Measurements from ENCODE around the gene GRIP1.

Gene GRIP1

GRCh38 chr12:66495709-66496108, 183.2 kb downstream of the GRIP1 start:
- no peak for TF ChIP-seq TEAD4 (IDR thresholded peaks at IDR 0.05)
- no peak for TF ChIP-seq TAF1 (IDR thresholded peaks at IDR 0.05; ENCODE audit: low read depth)
- TF ChIP-seq ZBTB7A (IDR thresholded peaks at IDR 0.05; ENCODE audit: low read depth) = no peak
- no peak for TF ChIP-seq TCF12 (IDR thresholded peaks at IDR 0.05; ENCODE audit: low read depth)
- TF ChIP-seq FOXM1 (IDR thresholded peaks at IDR 0.05; ENCODE audit: borderline replicate concordance, low read depth) = no peak
- TF ChIP-seq EP300 (IDR thresholded peaks at IDR 0.05; ENCODE audit: borderline replicate concordance) = no peak

GRCh38 chr12:66493819-66494218, 185.1 kb downstream of the GRIP1 start:
- TF ChIP-seq MAX (IDR thresholded peaks at IDR 0.05) = no peak
- TF ChIP-seq TAF1 (IDR thresholded peaks at IDR 0.05; ENCODE audit: low read depth) = no peak
- TF ChIP-seq TEAD4 (IDR thresholded peaks at IDR 0.05) = no peak
- no peak for TF ChIP-seq NFIC (IDR thresholded peaks at IDR 0.05)
- TF ChIP-seq ZBTB7A (IDR thresholded peaks at IDR 0.05; ENCODE audit: low read depth) = no peak
- TF ChIP-seq CREB1 (IDR thresholded peaks at IDR 0.05; ENCODE audit: low read depth) = no peak
- no peak for TF ChIP-seq RAD21 (IDR thresholded peaks at IDR 0.05; ENCODE audit: low read depth)
- TF ChIP-seq FOXM1 (IDR thresholded peaks at IDR 0.05; ENCODE audit: borderline replicate concordance, low read depth) = no peak
- no peak for TF ChIP-seq YY1 (IDR thresholded peaks at IDR 0.05; ENCODE audit: low read depth)
- no peak for TF ChIP-seq TCF12 (IDR thresholded peaks at IDR 0.05; ENCODE audit: low read depth)

- no peak for TF ChIP-seq ZBTB7A (IDR thresholded peaks at IDR 0.05; ENCODE audit: low read depth)
- no peak for TF ChIP-seq YY1 (IDR thresholded peaks at IDR 0.05; ENCODE audit: low read depth)
- TF ChIP-seq TAF1 (IDR thresholded peaks at IDR 0.05; ENCODE audit: low read depth) = no peak
These were observed 187.0 kb downstream of the GRIP1 start for GRCh38 chr12:66491853-66492252.

- no peak for TF ChIP-seq ZBTB7A (IDR thresholded peaks at IDR 0.05; ENCODE audit: low read depth)
These were observed 196.3 kb downstream of the GRIP1 start for GRCh38 chr12:66482351-66483203.

GRCh38 chr12:66467932-66468331, 210.9 kb downstream of the GRIP1 start:
- TF ChIP-seq CEBPB (IDR thresholded peaks at IDR 0.05) = no peak
- peak; percentile 83 for TF ChIP-seq YY1 (IDR thresholded peaks at IDR 0.05; ENCODE audit: low read depth)

GRCh38 chr12:66461331-66461730, 217.5 kb downstream of the GRIP1 start:
- TF ChIP-seq FOXM1 (IDR thresholded peaks at IDR 0.05; ENCODE audit: borderline replicate concordance, low read depth) = no peak

GRCh38 chr12:66459944-66460482, 218.9 kb downstream of the GRIP1 start:
- TF ChIP-seq CREB1 (IDR thresholded peaks at IDR 0.05; ENCODE audit: low read depth) (no peak), USF1 (IDR thresholded peaks at IDR 0.05) (no peak), TEAD4 (IDR thresholded peaks at IDR 0.05) (no peak)

GRCh38 chr12:66456612-66457011, 222.3 kb downstream of the GRIP1 start:
- TF ChIP-seq CREB1 (IDR thresholded peaks at IDR 0.05; ENCODE audit: low read depth) = no peak
- no peak for TF ChIP-seq TEAD4 (IDR thresholded peaks at IDR 0.05)
- TF ChIP-seq EP300 (IDR thresholded peaks at IDR 0.05; ENCODE audit: borderline replicate concordance) = no peak
- TF ChIP-seq CEBPB (IDR thresholded peaks at IDR 0.05) = no peak
- no peak for TF ChIP-seq RAD21 (IDR thresholded peaks at IDR 0.05; ENCODE audit: low read depth)
- TF ChIP-seq YY1 (IDR thresholded peaks at IDR 0.05; ENCODE audit: low read depth) = no peak
- no peak for TF ChIP-seq MAX (IDR thresholded peaks at IDR 0.05)
- TF ChIP-seq REST (IDR thresholded peaks at IDR 0.05; ENCODE audit: low read depth) = no peak
- no peak for TF ChIP-seq NFIC (IDR thresholded peaks at IDR 0.05)

- TF ChIP-seq CEBPB (IDR thresholded peaks at IDR 0.05) (no peak), RAD21 (IDR thresholded peaks at IDR 0.05; ENCODE audit: low read depth) (no peak), TCF12 (IDR thresholded peaks at IDR 0.05; ENCODE audit: low read depth) (no peak), CREB1 (IDR thresholded peaks at IDR 0.05; ENCODE audit: low read depth) (no peak), USF1 (IDR thresholded peaks at IDR 0.05) (no peak), TAF1 (IDR thresholded peaks at IDR 0.05; ENCODE audit: low read depth) (no peak), NFIC (IDR thresholded peaks at IDR 0.05) (no peak), EGR1 (IDR thresholded peaks at IDR 0.05) (no peak), YY1 (IDR thresholded peaks at IDR 0.05; ENCODE audit: low read depth) (no peak), ZBTB7A (IDR thresholded peaks at IDR 0.05; ENCODE audit: low read depth) (no peak), TEAD4 (IDR thresholded peaks at IDR 0.05) (no peak), REST (IDR thresholded peaks at IDR 0.05; ENCODE audit: low read depth) (no peak), EP300 (IDR thresholded peaks at IDR 0.05; ENCODE audit: borderline replicate concordance) (no peak), MAX (IDR thresholded peaks at IDR 0.05) (no peak), FOXM1 (IDR thresholded peaks at IDR 0.05; ENCODE audit: borderline replicate concordance, low read depth) (no peak)
These were observed 225.0 kb downstream of the GRIP1 start for GRCh38 chr12:66453844-66454243.
